GM12864 (cell line): Measurements from ENCODE around the gene SIGMAR1.

Experiments used
- DNase-seq: peaks from one replicate; pipeline ENCODE4 v3.0.0-alpha.2; 2011; ENCODE audit warnings: low read depth
- H3K4me3 ChIP-seq: 2 replicates; pipeline ENCODE4 v1.5.1; 2011; ENCODE audit warnings: mild to moderate bottlenecking, low read depth, low read length, control low read depth
- TF ChIP-seq, protein P1 (sequence below): IDR thresholded peaks from 2 replicates; pipeline ENCODE4 v1.5.1; 2011; ENCODE audit warnings: low read depth, mild to moderate bottlenecking, moderate library complexity, low read length, control low read depth, inconsistent platforms; ENCODE audit errors: missing control alignments

Gene SIGMAR1

DNA sequence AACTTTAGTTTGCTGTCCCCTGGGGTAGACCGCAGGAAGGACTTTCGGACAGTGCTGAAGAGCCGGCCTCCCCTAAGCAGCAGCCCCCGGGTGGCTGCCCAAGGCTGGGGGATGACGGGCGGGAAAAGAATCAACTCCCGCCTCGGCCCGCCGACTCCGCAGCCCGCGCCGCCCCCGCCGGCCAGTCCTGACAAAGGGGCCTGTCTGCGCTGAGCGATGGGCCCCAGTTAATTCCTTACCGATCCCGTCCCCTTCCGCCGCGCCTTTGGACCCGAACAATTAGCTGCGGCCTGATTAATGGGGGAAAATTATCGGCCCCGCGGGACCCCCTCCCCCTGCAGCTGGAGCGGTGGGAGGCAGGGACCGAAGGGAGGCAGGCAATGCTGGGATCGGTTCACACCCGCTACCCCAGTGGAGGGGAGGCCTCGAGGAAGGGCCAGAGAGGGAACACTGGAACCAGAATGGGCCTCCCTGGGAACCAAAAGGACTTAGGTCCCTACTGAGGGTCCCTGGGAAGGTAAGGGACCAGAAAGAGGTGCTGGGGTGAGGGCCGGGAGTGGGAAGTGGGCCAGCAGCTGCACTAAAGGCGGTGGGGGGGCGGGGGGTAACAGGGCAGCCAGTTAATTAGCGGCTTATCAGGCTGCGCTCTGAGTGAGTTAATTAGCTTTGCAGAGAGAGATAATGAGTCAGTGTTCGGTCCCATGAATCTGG, 13.0 kb downstream of the SIGMAR1 start:
- no peak for DNase-seq
- TF ChIP-seq, protein P1, sequence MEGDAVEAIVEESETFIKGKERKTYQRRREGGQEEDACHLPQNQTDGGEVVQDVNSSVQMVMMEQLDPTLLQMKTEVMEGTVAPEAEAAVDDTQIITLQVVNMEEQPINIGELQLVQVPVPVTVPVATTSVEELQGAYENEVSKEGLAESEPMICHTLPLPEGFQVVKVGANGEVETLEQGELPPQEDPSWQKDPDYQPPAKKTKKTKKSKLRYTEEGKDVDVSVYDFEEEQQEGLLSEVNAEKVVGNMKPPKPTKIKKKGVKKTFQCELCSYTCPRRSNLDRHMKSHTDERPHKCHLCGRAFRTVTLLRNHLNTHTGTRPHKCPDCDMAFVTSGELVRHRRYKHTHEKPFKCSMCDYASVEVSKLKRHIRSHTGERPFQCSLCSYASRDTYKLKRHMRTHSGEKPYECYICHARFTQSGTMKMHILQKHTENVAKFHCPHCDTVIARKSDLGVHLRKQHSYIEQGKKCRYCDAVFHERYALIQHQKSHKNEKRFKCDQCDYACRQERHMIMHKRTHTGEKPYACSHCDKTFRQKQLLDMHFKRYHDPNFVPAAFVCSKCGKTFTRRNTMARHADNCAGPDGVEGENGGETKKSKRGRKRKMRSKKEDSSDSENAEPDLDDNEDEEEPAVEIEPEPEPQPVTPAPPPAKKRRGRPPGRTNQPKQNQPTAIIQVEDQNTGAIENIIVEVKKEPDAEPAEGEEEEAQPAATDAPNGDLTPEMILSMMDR: no peak
- no peak overlapping the region for H3K4me3 ChIP-seq

- no peak for DNase-seq
- no peak overlapping the region for H3K4me3 ChIP-seq
- TF ChIP-seq, protein P1: no peak
Measured at GRCh38 chr9:34623374-34624235, 14.0 kb downstream of the SIGMAR1 start.

GRCh38 chr9:34620061-34620994, 17.3 kb downstream of the SIGMAR1 start, which contains the start of gene DCTN3:
DCTN3 (minus strand) TSS chr9:34620495; CDS start chr9:34620464, 31 bp downstream.
- TF ChIP-seq, protein P1: no peak
- DNase-seq: peak; percentile 91
- H3K4me3 ChIP-seq: peak within 1 kb of the TSS; percentile 70

DNA sequence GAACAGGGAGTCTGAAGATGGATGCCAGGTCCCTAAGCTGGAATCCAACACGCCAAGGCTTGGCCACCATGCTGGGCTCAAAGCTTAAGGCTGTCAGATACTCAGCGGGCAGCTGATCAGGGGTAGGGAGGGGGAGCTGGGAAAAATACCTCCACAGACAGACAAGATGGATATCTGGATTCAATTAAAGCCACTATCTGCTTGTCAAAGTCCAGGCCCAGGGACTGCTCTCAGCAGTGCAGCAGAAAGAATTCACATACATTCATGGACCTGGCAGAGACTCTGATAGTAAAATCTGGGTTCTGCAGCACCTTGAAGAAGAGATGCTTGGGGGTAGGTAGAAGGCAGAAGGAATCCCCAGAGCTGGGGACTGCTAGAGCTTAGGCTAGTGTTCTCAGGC, 22.5 kb downstream of the SIGMAR1 start:
- H3K4me3 ChIP-seq: no peak overlapping the region

GRCh38 chr9:34612788-34613390, 24.7 kb downstream of the SIGMAR1 start:
- no peak for DNase-seq
- TF ChIP-seq, protein P1: peak; percentile 92
- H3K4me3 ChIP-seq: peak overlapping the region; percentile 72; the same call in 1 of the 2 replicates

More for the DNA sequence above, 22.5 kb downstream of the SIGMAR1 start:
- TF ChIP-seq, protein P1: no peak
- no peak for DNase-seq
